Smooth muscle cell (in vitro differentiated cells): ENCODE data around the gene OSBPL3. TPM values are rescaled to one million over a fixed set of nuclear protein-coding genes. Genes with fewer than 3 reads are reported as not detected.

Source experiments
- DNase-seq: peaks from one replicate; lab custom pipeline; 2025; ENCODE audit not compliant: unreplicated experiment; lab: John Stamatoyannopoulos, UW
- H2AFZ ChIP-seq: fragments of 200-600 bp; sonication (generic); 2 replicates; pipeline ENCODE4 v1.6.0; 2016; ENCODE audit warnings: antibody characterized with exemption, low read depth, mild to moderate bottlenecking
- H3F3A ChIP-seq: fragments of 200-600 bp; sonication (generic); 2 replicates; pipeline ENCODE4 v1.6.0; 2017; ENCODE audit warnings: antibody characterized with exemption, low read depth
- H3K27ac ChIP-seq: fragments of 200-600 bp; sonication (generic); 2 replicates; pipeline ENCODE4 v1.5.1; 2016; ENCODE audit warnings: low read depth, mild to moderate bottlenecking
- H3K27me3 ChIP-seq: fragments of 200-600 bp; sonication (generic); 2 replicates; pipeline ENCODE4 v1.6.1; 2016; ENCODE audit warnings: low read depth, mild to moderate bottlenecking
- H3K36me3 ChIP-seq: fragments of 200-600 bp; sonication (generic); 2 replicates; pipeline ENCODE4 v1.5.1; 2016; ENCODE audit warnings: low read depth
- H3K4me1 ChIP-seq: fragments of 200-600 bp; sonication (generic); 2 replicates; pipeline ENCODE4 v1.5.1; 2016; ENCODE audit warnings: low read depth
- H3K4me2 ChIP-seq: fragments of 200-600 bp; sonication (generic); 2 replicates; pipeline ENCODE4 v1.6.0; 2016; ENCODE audit warnings: mild to moderate bottlenecking
- H3K4me3 ChIP-seq: fragments of 200-600 bp; sonication (generic); 2 replicates; pipeline ENCODE4 v1.5.1; 2016; ENCODE audit warnings: mild to moderate bottlenecking
- H3K79me2 ChIP-seq: fragments of 200-600 bp; sonication (generic); 2 replicates; pipeline ENCODE4 v1.6.0; 2016; ENCODE audit warnings: low read depth, mild to moderate bottlenecking
- H3K9ac ChIP-seq: fragments of 200-600 bp; sonication (generic); 2 replicates; pipeline ENCODE4 v1.6.0; 2016; ENCODE audit warnings: low read depth
- H3K9me3 ChIP-seq: fragments of 200-600 bp; sonication (generic); replicated peaks from 2 replicates; pipeline ENCODE4 v1.5.1; 2016; ENCODE audit warnings: low read depth
- H4K20me1 ChIP-seq: fragments of 200-600 bp; sonication (generic); 2 replicates; pipeline ENCODE4 v1.6.0; 2016; ENCODE audit warnings: low read depth
- WGBS: methylation state at CpG from one replicate; pipeline ENCODE4 v1.1.7; 2016; ENCODE audit warnings: low lambda C conversion rate; 5-methylcytosine and 5-hydroxymethylcytosine counted together
- polyA plus RNA-seq: library from polyadenylated mRNA; unstranded; fragments of >200 nt; fragmentation: Nextera tagmentation; extraction: Ambion mirVana; gene quantifications from 2 replicates; pipeline ENCODE4 v1.2.1, GENCODE V29; 2016
- total RNA-seq: library from RNA; depleted of rRNA; stranded (reverse); fragments of >200 nt; gene quantifications from 2 replicates; pipeline ENCODE4 v1.2.3, GENCODE V29; 2014
- TF ChIP-seq, protein P1 (sequence below): fragments of 200-600 bp; sonication (generic); IDR thresholded peaks from 2 replicates; pipeline ENCODE4 v1.5.1; 2017; ENCODE audit warnings: borderline replicate concordance, mild to moderate bottlenecking, antibody characterized with exemption; ENCODE audit not compliant: insufficient read depth, poor library complexity, severe bottlenecking

The OSBPL3 gene
- total and polyA plus RNA-seq, 2 experiments from 2014 or later, result 6.2 to 16.3 TPM

DNA sequence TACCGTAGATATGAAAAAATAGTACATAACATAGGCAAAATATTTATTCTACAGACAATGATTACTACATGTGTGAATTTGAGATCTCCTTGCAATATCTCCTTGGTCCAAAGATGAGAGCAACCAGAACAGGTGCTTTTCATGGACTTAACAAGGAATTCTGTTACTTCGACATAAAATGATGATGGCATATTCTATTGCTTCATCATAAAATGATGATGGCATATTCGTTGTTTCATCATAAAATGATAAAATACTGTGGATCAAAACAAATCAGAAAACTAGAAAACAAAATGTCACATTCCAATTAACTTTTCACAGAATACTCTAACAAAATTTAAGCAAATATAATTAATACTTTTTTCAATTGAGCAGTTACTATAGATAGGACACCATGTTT is 4.8 kb downstream of the OSBPL3 start:
- no peak overlapping the region for H3K4me2 ChIP-seq

DNA sequence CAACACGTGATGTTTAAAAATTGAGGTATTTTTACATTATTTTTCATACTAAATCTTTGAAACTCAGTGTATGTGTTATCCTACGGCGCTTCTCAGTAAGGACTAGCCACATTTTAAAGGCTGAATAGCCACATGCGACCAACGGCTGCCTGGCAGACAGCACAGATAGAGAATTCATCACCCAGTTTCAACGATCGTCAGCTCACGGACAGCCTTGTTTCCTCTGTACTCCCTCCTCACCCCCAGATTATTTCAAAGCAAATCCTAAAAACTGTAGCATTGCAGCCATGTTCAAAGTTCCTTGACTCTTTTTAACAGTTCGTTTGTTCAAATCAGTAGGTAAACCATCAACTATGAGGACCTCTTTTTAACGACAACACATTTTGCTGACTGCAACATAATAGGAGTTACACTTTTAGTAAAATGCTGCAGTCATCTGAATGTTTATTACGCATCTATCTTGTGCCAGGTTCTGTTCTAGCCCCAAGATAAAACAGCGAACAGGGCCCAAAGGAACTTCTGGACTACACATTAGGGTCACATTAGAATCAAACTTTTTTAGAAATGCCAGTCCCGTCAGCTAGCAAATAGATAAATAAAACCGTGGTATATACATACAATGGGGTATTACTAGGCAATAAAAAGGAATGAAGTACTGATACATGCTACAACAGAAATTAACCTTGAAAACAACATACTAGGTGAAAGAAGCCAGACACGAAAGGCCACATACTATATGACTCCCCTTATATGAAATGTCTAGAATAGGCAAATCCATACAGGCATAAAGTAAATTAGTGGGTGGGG is 5.7 kb downstream of the OSBPL3 start:
- Histone ChIP-seq H3K79me2 (peaks cover 24% of the 10 kb centered on the region), H3F3A (no peaks in the 10 kb centered on the region), H3K4me2 (no peak overlapping the region), H3K4me1 (peaks cover 34% of the 10 kb centered on the region), H3K27ac (peak overlapping the region; percentile 99), H3K27me3 (peaks cover 5% of the 10 kb centered on the region), H3K4me3 (no peak overlapping the region), H3K9ac (no peak overlapping the region), H2AFZ (no peak overlapping the region), H4K20me1 (no peaks in the 10 kb centered on the region), H3K9me3 (no peaks in the 10 kb centered on the region), H3K36me3 (no peaks in the 10 kb centered on the region)
- 87% methylated on average over 15 of the region's 15 CpGs for WGBS
- TF ChIP-seq, protein P1, sequence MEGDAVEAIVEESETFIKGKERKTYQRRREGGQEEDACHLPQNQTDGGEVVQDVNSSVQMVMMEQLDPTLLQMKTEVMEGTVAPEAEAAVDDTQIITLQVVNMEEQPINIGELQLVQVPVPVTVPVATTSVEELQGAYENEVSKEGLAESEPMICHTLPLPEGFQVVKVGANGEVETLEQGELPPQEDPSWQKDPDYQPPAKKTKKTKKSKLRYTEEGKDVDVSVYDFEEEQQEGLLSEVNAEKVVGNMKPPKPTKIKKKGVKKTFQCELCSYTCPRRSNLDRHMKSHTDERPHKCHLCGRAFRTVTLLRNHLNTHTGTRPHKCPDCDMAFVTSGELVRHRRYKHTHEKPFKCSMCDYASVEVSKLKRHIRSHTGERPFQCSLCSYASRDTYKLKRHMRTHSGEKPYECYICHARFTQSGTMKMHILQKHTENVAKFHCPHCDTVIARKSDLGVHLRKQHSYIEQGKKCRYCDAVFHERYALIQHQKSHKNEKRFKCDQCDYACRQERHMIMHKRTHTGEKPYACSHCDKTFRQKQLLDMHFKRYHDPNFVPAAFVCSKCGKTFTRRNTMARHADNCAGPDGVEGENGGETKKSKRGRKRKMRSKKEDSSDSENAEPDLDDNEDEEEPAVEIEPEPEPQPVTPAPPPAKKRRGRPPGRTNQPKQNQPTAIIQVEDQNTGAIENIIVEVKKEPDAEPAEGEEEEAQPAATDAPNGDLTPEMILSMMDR, result no peak
- no peak for DNase-seq

More for the DNA sequence above, 4.8 kb downstream of the OSBPL3 start:
- WGBS, result 91% methylated on average over 3 of the region's 3 CpGs
- Histone ChIP-seq H3F3A (no peaks in the 10 kb centered on the region), H3K4me1 (peaks cover 34% of the 10 kb centered on the region), H4K20me1 (no peaks in the 10 kb centered on the region), H3K27me3 (peaks cover 5% of the 10 kb centered on the region), H3K36me3 (no peaks in the 10 kb centered on the region), H3K79me2 (peaks cover 24% of the 10 kb centered on the region), H3K9me3 (no peaks in the 10 kb centered on the region), H3K27ac (no peak overlapping the region), H2AFZ (no peak overlapping the region), H3K9ac (no peak overlapping the region), H3K4me3 (no peak overlapping the region)
- TF ChIP-seq, protein P1, result no peak
- DNase-seq, result no peak

DNA sequence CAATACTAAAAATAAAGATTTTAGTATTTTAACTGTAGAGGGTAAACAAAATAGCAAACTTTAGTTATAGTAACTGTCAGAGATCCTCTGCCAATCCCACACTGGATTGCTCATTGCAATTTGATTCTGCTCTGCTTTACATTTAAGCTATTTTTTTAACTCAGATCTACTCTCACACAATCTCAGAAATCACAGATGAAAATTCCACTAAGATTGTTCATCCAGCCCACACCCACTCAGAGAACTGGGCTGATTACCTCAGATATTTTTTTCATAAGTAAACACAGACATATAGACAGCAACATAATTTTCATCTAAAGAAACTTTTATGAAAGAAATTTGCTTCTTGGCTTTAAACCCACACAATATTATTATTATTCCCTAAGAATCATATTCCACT is 7.0 kb downstream of the OSBPL3 start:
- peaks cover 1% of the 10 kb centered on the region for H3K27me3 ChIP-seq
- H3K4me3 ChIP-seq, result no peak overlapping the region
- DNase-seq, result no peak
- TF ChIP-seq, protein P1, result no peak
- H3K9ac ChIP-seq, result peak overlapping the region; percentile 61
- peaks cover 33% of the 10 kb centered on the region for H3K79me2 ChIP-seq
- H3K36me3 ChIP-seq, result no peaks in the 10 kb centered on the region
- H2AFZ ChIP-seq, result peak overlapping the region; percentile 12
- H3K4me1 ChIP-seq, result peaks cover 31% of the 10 kb centered on the region
- peak overlapping the region; percentile 63 for H3K4me2 ChIP-seq
- H4K20me1 ChIP-seq, result no peaks in the 10 kb centered on the region
- H3F3A ChIP-seq, result no peaks in the 10 kb centered on the region
- H3K9me3 ChIP-seq, result no peaks in the 10 kb centered on the region
- H3K27ac ChIP-seq, result peak overlapping the region; percentile 99

DNA sequence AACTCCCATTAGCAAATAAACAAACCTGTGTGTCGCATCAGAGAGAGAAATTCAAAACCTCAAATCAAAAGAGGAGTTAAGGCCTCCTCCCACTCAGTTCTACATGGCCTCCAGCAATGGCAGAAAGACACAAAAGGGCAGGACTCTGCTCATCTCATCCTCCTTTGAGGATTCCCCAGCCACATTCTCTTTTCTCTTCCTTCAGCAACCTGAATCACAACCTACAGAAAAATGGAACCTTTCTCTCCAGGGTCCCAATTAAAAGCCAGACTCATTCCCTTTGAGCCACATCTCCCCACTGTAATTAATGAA is 7.9 kb downstream of the OSBPL3 start:
- Histone ChIP-seq H3K9me3 (no peaks in the 10 kb centered on the region), H4K20me1 (no peaks in the 10 kb centered on the region), H3K79me2 (peaks cover 27% of the 10 kb centered on the region), H2AFZ (no peak overlapping the region), H3K4me1 (peaks cover 31% of the 10 kb centered on the region), H3K4me3 (no peak overlapping the region), H3K9ac (peak overlapping the region; percentile 98), H3K4me2 (peak overlapping the region; percentile 63), H3F3A (no peaks in the 10 kb centered on the region), H3K27ac (peak overlapping the region; percentile 99), H3K27me3 (no peaks in the 10 kb centered on the region), H3K36me3 (no peaks in the 10 kb centered on the region)
- no peak for DNase-seq
- 19% methylated on average over 1 of the region's 1 CpG for WGBS
- TF ChIP-seq, protein P1, result no peak
